Measurements from ENCODE around the gene APOBR.
"Not testable (repeated sequence)": the region's sequence is repeated elsewhere in the genome, so short reads cannot be mapped to it uniquely, and the experiment has no call there.

GRCh38 chr16:28527100-28527785 is 32.8 kb downstream of the APOBR start:
- TF ChIP-seq CTCF, POLR2A (IDR thresholded peaks at IDR 0.05): not testable (repeated sequence)

Data from esophagus squamous epithelium (tissue), 4 donors.